GM18517 (cell line): ENCODE data around the gene PRDM16.

Experiments
- ATAC-seq: cut with Tn5 transposase; IDR thresholded peaks from one replicate; pipeline ENCODE4 v1.9.1; 2021; ENCODE audit warnings: mild to moderate bottlenecking, moderate library complexity; ENCODE audit not compliant: unreplicated experiment

The PRDM16 gene

DNA sequence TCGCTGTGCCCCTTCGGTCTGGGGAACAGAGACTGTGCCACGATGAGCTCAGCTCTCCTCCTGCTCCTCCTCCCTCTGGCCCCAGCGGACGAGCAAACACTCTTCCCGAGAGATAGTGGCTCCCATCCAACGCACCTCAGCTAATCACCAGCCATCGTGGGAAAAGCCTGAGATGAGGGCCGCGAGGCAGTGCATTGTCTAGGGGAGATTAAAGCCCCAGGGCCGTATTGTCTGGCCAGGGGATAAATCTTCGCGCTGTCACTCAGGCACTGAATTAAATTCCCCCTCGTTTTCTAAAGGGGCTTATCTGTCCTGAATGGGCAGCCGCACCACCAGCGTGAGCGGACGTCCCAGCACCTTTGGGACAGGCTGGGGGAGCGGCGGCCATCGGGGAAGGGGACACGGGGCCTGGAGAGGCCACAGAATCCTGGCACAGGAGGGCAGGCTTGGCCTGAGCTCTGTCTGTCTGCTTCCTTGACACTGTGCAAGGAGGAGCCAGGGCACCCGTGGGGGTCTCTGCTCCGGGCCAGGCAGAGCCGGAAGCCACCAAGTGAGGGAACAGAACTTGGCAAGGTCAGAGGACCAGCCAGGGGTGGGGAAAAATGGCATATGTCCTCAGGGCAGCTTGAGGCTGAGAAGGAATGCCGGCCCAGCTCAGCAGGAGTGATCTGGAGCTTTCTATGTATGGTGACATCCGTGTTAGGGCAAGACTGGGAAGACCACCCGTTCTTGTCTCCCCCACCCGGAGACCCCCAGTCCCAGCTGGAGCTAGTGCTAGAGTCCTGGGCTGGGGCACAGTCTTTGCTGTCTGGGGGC lies 32.3 kb downstream of the PRDM16 start:
- ATAC-seq, result no peak

DNA sequence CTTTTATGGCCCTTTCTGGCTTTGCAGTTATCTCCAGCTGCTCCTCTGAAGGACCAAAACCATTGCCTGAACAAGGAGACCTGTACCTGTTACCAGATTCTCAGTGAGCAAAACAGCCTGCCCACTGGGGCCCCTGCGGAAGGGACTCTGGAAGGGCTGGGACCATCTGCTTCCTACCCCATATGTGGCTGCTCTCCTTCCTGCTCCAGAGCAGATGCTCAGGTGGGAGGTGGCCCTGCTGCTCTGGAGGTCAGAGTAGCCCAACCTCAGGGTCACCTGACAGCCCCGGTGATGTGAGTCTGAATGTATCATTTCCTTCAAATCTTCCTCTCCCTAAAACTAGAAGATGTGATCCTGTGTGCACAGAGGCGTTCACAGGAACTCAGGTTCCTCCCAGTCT lies 33.6 kb downstream of the PRDM16 start:
- no peak for ATAC-seq

DNA sequence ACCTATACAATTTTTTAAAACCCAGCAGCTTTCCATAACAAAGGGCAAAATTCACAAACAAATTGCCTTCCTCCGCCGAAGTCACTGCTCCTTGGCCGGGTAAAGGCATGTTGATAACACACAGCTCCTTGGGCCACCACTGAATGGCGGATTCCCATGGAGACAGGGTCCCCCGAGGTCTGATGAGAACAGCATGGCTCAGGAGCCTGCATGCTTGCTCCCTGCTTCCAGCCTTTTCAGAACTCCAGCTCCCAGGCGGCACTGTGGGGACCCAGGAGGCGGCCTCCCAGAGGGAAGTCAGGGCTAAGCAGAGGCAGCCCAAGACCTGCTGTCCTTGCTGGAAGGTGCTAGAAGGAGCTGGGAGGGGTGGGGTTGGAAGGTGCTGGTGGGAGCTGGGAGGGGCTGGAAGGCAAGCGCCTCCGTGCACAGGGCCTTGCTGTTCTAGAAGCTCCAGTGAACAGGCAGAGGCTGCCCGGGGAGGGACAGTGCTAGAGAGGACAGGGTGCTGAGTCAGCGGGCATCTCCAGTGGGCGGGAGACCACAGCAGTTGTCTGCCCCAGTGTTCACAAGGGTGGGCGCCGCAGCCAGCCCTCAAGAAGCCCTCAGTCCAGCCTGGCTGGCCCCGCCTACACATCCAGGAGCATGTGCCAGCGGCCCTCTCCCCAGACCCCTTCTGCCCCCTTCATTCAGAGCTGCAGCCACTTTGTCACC lies 35.1 kb downstream of the PRDM16 start:
- ATAC-seq, result no peak

DNA sequence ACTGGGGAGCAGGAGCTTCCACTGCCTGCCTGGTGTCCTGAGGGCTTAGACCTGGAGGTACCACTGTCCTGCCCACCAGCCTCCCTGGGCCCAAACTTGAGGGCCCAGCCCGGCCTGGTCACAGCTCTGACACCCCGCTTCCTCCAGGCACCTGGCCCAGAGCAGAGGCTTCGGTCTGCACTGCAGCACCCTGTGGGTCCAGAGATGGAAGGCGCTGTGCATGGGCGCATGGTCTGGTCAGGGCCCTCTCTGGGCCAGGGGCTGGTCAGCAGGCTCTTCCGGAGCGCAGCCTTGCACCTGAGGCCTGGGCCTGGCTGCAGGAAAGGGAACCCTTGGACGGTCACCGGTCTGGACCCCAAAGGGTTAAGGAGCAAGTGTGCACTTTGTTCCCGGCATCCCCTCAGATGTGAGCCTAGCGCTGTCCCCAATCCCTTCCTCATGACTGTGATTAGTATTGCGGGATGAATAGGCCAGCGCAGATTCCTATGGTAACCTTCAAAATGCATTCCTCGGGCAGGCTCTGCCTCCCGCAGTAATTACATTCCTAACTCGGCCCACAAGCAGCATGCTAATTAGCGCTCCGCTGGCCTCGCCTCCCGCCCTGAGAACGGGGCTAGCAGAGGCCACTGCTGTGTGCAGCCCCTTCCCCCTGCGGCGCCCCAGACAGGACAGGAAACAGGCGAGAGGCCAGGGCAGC lies 36.3 kb downstream of the PRDM16 start:
- no peak for ATAC-seq

DNA sequence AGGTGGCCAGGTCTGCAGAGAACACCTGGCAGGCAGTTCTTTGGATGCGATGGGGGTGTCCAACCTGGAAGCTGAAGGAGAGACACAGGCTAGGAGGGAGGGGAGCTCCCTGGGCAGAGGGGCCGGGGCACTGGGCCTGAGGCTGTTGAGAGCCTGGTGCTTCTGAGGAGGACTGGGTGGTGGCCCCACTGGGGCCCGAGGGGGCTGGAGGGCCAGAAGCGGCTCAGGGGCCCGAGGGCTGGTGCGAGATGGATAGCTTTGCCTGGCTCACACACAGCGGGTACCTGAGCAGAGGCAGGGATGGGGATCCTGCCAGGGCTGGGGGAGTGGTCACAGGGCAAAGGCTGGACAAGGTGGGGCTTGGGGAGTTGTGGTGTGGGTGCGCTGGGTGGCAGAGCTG lies 37.2 kb downstream of the PRDM16 start:
- ATAC-seq, result no peak

DNA sequence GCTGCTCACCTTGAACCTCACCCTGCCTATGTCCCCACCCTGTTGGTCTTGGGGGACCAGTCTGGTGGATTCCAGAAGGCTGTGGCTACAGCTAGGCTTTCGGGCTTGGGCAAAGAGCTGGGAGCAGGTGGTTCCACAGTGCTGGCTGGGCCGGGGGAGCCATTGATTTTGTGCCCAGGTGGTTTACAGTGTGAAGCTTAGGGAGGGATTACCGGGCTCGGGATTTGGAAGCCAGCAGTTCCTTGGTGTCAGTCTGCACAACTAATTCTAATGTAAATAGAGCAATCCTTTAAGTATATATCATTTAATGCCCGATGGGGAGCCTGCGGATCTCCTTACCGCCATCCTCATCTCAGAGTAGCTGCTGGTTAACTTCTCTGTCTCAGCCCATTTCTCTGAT lies 38.2 kb downstream of the PRDM16 start:
- no peak for ATAC-seq

DNA sequence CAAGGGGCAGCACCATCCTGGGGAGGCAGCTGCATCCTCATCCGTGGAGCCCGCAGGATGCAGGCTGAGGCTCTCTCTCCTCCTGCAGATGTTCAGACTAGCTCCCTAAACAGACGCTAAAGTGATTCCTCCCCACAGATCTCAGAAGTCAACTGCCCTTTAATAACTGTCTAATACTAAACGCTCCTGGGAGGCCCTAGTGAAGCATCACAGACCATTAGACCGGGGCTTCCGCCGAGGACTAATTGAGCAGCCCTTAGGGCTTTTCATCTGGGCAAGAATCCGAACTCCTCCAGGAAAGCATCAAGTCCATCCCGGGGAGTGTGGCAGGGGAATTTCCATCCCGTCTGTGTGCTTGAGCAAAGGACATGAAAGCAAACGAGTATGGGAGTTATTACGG lies 40.4 kb downstream of the PRDM16 start:
- no peak for ATAC-seq

DNA sequence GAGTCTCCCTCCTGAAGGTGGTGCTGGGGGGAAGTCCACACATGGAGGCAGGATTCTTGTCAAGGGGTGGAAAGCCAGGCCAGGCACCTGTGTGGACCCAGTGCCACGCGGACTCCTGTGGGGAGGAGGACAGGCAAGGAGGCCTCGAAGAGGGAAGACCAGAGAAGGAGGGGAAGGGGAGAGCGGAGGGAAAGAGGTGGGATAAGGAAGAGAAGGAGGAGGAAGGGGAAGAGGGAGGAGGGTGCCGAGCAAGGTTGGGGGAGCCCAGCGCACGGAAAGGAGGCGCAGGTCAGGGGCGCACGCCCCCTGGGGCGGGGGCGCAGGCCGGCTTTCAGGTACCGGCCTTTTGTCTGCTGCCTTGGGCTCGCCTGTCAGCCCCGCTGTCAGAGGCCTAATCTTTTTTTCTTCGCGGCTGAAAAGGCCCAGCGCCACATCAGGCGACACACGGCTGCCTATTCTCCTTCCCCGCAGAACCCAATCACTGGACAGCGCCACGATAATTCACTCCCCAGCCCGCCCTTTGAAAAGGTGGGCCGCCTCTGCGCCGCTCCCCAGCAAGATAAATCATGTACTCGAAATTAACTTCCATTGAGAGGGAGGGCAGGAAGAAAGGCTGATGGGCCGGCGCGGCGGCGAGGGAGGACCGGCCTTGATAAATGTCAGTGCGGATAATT lies 42.5 kb downstream of the PRDM16 start:
- ATAC-seq, result no peak

DNA sequence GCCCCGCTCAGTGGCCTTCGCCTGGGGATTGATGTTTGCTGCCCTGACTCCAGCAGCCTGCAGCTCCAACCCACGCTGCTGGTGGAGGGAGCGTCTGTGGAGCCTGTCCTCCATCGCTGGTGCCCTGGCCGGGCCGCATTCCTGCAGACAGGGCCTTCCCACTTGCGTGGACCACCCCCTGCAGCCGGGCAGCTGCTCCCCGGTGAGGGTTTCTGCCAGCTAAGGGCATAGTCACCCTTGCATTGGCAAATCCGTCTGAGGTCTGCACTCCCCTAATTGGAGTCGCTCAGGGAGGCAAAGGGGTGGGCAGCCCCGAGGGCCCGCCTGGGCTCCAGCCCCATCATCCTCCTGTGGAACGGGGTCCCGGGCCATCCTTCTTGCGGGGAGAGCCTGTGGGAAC lies 43.5 kb downstream of the PRDM16 start:
- no peak for ATAC-seq

DNA sequence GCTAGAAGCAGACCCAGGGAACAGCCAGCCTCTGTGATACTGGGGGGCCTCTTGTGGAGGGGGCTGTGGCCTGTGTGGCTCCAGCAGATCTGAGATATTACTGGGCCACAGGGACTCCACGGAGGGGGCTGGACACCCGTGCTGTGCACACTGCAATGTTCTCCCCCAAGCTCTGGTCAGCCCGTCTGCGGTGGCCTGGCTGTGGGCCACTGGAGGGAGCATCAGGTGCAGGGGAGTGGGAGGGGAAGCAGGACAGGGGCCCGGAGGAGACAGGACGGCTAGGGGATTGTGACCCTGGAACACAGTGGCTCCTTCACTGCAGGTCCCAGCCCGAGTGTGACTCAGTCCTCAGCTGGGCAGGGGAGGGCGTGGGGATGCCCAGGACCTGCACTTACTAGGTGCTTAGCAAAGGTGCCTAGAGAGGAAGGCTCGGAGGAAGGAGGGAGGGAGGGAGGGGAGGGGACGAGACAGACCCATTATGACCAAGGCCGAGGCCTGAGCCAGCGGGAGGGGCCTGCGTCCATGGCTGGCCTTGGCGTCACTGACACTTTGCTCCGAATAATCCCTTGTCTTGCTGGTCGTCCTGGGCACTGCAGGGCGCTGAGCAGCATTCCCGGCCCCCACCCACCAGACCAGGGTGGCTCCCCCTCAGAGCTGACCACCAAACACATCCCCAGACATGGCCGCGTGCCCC lies 44.2 kb downstream of the PRDM16 start:
- no peak for ATAC-seq

DNA sequence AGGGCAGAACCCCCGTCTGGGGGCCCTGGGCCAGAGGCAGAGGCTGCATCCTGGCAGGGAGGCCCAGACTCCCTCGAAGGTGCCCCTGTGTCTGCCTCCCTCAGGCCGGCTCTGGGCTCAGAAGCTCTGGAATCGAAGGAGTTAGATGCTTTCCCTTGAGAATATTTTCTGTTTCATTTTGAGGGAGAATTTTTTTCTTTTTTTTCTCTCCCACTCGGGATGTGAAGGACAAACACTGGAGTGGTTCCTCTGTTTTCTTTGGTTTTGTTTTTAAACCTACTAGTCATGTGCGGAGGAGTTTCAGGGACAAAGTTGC lies 44.7 kb downstream of the PRDM16 start:
- ATAC-seq, result no peak

DNA sequence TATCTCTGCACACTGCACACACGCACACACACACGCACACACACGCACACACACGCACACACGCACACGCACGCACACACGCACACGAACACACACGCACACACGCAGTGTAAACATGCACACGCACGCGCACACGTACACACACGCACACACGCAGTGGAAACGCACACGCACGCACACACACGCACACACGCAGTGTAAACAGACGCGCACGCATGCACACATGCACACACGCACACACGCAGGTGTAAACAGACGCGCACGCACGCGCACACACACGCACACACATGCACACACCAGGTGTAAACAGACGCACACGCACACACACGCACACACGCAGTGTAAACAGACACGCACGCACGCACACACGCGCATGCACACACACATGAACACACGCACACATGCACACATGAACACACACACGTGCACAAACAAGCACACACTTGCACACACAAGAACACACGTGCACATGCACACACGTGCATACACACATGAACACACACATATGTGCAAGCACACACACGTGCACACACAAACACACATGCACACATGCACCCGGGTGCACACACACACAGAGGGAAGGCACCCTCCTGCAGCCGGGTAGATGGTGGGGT lies 45.2 kb downstream of the PRDM16 start:
- ATAC-seq, result no peak

DNA sequence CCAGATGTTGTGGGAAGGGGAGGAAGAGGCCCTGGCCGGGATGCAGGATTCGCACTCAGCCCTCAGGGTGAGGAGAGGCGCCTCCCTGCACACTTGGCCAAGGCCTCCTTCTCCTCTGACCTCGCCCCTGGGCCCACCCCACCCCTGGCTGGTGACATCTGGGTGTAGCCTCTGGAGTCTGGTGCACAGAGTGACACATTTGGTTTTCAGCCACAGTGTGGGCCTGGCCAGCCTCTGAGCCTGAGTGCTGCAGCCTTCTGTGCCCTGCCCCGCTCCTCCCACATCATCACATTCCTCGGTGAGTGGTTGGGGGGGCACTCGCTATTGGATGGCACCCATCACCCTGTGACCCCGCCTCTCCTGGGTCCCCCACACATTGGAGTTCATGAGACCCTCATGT lies 45.8 kb downstream of the PRDM16 start:
- no peak for ATAC-seq

DNA sequence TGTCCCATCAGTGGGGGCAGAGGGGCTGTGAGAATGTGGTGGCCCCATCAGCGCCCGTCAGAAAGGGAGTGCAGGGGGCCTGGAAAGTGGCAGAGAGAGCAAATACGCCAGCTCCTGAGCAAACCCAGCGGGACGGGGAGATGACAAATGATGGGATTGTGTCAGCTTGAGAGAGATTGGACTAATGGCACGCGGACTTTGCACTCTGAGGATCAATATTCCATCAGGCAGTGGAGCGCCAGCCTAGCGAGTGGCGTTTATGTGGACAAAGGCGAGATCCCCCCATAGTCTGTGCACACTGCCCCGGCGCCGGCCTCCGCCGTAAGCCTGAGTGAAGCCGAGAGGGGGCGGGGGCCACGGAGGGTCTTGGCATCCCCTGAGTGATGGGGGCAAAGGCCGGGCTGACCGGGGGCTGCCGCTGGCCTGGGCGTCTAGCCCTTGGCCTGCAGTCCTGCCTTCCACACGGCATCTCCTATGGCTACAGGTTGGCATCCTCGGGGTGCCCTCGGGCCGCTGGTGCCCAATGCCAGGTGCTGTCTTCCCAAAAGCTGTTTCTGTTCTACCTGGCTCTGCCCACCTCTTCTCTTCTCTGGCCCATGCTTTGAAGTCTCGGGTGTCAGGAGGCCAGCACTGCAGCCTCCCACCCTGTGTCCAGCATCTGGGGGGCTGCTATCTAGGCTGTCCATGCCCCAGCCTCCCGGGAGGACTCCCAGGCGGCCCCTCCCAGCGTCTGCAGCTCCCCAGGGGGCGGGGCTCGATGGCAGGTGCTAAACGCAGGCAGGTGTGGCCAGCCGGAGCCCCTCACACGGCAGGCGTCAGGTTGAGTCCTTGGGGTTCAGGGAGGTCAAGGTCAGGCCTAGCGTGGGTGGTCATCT lies 46.5 kb downstream of the PRDM16 start:
- ATAC-seq, result no peak

DNA sequence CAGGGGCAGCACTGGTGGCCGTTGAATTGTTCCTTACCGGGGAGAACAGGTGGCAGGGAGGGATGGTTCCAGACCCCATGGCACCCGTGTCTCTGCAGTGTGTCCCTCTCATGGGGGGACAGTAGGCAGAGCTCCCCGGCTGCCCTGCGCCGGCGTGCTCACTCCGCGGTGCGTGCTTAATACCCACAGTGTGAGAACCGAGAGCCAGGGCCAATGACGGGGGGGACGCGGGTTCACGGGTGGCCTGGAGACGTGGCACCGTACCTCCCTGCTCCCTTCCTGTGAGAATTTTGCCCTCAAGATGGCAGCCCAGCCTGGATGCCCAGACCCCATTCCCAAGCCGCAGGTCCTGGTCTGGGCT lies 47.1 kb downstream of the PRDM16 start:
- ATAC-seq, result no peak

DNA sequence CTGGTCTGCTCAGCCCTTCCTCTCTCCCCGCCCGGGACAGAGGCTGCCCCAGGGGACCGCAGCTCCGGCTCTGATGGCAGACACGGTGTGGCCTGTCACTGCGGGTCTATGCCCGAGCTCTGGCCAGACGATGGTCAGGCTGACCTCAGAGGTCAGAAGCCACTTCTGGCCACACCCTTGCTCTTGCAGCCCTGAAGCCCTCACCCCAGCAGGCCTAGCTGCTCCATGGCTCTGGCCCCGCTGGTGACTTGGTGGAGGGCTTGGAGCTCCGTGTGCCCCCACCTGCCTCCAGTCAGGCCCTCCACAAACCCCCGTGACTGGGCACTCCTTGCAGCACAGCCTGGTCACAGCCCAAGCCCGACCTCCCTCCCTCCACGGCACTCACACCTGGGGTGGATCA lies 47.6 kb downstream of the PRDM16 start:
- ATAC-seq, result no peak

DNA sequence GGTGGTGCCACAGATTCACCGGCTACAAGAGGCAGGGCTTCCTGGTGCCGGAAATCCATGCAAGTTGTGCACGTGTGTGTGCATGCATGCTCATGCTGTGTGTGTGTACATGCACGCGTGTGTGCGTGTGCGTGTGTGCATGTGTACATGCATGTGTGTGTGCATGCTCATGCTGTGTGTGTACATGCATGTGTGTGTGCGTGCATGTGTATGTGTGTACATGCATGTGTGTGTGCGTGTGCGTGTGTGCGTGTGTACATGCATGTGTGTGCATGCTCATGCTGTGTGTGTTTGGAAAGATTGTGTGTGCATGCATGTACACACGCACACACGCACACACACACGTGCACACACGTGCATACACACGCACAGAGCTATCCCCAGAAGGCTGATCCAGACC lies 48.9 kb downstream of the PRDM16 start:
- ATAC-seq, result no peak

DNA sequence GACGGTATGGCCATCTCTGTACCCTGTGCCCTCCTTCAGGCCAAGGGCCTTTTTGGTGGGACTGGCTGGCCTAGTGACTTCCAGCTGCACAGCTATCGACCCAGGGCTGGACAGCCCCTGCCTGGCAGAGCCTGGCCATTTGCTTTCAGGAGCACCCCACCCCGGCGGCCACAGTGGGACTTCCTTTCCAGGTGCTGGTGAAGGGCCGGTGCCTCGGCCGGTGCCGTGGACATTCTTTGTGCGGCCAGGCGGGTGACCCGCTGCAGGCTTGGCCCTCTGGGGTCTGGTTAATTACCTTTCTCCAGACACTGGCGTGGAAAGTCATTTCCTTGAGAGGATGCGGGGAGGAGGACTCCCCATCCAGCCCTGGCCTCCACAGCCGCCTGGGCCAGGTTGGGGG lies 50.1 kb downstream of the PRDM16 start:
- no peak for ATAC-seq

DNA sequence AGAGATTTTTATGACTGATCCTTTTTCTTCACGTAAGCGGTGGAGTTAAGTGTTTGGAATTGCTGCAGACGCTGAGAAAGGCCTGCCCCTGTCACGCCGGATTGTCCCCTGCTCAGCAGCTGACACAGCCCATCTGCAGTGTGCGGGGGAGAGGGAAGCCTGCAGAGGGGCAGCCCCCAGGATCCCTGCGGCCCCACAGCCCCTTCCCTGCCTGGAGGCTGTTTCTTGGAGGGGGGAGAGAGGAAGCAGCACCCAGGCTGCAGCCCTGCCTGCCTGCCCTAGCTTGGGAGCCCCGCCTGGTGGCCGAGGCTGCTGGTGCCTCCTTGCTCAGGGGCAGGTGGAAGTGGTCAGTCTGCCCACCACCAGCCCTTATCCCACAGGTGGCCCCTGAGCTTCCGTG lies 50.7 kb downstream of the PRDM16 start:
- no peak for ATAC-seq

DNA sequence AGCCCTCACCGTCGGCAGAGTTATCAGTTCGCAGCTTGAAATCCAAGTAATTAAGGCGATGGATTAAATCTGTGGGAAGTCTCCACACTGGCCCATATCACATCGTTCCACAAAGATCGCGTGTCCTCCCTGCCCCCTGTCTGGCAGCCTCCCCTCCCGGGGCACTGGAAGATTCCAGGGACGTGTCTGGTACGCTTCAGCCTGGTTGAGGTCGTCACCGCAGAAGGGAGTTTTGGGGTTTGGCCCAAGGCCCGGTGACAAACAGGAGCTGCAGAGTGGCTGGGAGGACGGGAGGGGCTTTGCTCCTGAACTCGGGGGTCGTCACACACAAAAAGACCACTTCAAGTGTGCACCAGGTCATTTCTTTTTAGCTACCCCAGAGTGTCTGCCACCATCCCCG lies 51.1 kb downstream of the PRDM16 start:
- no peak for ATAC-seq
